ENCODE measurements around the gene TMEM200B.

- TF ChIP-seq CTCF (conservative IDR thresholded peaks at IDR 0.05; ENCODE audit: low read depth, low read length) (no peak), MXI1 (IDR thresholded peaks at IDR 0.05; ENCODE audit: borderline replicate concordance, low read depth, low read length) (no peak), POLR2A (IDR thresholded peaks at IDR 0.05; ENCODE audit: low read depth, low read length) (no peak), USF2 (IDR thresholded peaks at IDR 0.05; ENCODE audit: low read depth, low read length) (no peak), RFX5 (IDR thresholded peaks at IDR 0.05; ENCODE audit: low read depth, low read length) (no peak), RAD21 (IDR thresholded peaks at IDR 0.05; ENCODE audit: low read length) (no peak), SMC3 (IDR thresholded peaks at IDR 0.05; ENCODE audit: low read depth, low read length) (no peak)
Observed at GRCh38 chr1:29084196-29084521, 39.5 kb downstream of the TMEM200B start.

Data from IMR-90 (cell line).